ENCODE results near the gene SLC6A17.
A peak's percentile ranks its signal among the peaks of the same experiment; 100 is the strongest.

Gene SLC6A17

DNA sequence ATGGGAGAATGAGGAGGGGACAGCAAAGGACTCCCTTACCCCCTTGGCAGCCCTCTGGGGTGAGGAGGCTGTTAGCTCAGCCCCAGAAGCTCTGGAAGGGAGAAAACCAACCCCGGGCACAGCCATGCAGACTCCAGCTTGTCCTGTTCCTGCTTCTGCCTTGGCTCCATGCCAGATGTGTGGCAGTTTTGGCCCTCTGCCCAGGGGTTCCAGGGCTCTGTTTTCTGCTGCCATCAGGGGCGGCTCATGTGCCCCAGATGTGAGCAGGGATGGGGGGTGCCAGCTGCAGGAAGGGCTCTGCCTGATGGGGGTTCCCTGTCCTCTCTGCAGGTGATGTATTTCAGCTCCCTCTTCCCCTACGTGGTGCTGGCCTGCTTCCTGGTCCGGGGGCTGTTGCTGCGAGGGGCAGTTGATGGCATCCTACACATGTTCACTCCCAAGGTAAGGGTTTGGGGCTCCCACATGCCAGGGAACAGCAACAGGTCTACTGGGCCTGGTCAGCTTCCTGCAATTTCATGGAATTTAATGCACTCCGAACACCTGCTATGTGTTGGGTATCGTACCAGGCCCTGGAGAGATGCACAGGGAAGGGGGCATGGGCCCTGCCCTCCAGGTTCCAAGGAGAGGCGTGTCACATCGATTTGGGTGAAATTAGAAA is 26.1 kb downstream of the SLC6A17 start:
- FAIRE-seq = no peak

DNA sequence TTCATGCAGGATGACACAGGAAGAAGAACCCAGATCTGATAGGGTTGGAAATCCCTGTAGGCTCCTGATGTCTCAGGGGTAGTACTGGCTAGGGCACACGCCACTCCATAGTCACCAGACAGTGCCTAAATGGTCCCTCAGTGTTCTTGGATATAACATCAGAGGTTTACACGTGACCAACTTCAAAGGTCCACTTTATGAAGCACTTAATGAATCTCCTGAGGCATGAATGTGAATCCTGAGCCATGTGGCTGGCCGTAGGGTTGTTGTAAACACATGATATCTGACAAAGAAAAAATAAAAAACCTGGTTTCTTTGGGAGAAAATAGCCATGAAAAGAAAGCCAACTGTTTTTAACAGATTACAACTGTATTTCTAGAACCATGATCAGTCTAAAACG is 27.5 kb downstream of the SLC6A17 start:
- no peak for FAIRE-seq

GRCh38 chr1:110183642-110184167 is 33.4 kb downstream of the SLC6A17 start:
- FAIRE-seq = no peak

- no peak for FAIRE-seq
Observed at GRCh38 chr1:110184446-110184845, 34.2 kb downstream of the SLC6A17 start.

- no peak for FAIRE-seq
Observed at GRCh38 chr1:110185181-110185580, 34.9 kb downstream of the SLC6A17 start.

DNA sequence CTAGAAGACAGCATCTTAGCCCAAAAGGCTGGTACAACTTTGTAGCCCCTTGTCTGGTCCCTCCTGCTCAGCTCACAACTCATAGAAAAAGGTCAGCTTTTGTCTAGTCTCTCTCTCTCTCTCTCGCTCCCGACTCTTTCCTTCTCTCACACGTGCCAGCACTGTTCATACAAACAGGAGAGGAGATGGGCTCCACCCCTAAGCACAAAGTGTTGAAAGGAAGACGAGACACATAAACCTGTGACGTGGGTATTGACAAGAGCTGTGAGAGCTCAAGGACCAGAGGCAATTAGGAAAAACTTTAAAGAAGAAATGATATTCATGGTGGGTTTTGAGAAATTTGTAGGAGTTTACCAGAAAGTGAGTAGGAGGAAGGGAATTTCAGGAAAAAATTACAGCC is 36.3 kb downstream of the SLC6A17 start:
- FAIRE-seq = no peak

GRCh38 chr1:110187139-110187890 is 37.0 kb downstream of the SLC6A17 start:
- FAIRE-seq = no peak

DNA sequence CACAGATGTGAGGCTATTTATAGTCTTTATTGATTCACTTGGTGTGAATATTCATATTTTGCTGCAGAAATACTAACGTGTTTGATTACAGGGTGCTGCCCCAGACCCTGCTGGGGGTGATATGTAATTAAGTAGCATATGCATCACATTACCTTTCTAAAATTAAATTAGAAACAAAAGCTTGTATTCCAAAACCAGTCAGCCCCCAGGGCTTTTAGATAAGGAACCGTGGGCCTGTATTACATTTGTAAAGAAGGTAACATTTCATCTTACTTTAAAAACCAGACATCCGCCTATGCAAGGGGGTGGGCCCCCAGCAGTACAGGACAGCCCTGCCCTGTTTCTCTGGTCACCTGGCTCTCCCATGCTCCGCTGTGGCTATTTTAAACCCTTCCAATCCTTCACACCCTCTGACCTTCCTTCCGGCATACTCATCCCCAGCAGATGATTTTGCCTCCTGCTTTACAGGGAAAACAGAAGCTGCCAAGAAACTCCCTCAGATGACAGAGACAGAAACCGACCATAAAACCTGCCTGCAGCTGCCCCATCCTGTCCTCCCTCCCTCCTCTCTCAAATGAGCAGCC is 37.8 kb downstream of the SLC6A17 start:
- no peak for FAIRE-seq

DNA sequence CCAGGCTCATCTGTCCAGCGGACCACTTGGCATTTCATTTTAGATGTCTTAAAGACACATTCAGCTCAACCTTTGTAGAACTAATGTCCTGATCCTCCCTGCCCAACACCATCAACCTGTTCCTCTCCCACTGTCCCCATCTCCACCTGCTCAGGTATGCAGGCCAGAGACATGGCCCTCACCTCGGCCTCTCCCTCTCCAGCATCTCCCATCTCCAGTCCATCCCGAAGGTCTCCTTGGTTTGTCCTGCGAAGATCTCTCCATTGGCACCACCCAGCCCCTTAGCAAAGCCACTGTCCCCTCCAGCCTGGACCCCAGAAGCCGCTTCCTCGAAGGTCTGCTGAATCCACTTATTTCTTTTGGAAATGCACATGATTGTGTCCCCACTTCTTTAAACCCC is 38.9 kb downstream of the SLC6A17 start:
- FAIRE-seq = no peak

GRCh38 chr1:110190282-110190929 is 40.1 kb downstream of the SLC6A17 start:
- no peak for FAIRE-seq

DNA sequence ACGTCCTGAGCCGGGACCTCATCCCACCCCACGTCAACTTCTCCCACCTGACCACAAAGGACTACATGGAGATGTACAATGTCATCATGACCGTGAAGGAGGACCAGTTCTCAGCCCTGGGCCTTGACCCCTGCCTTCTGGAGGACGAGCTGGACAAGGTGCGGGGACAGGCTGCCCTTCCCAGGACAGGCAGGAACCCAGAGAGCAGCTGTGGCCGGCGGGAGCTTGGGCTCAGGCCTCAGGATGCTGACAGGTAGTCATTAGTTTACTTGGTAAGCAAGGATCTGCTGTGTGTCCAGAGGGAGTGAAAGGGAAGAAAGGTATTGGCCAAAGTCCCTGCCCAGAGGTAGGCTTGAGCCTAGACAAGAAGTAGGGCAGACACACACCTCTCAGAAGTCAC is 42.2 kb downstream of the SLC6A17 start:
- no peak for FAIRE-seq

DNA sequence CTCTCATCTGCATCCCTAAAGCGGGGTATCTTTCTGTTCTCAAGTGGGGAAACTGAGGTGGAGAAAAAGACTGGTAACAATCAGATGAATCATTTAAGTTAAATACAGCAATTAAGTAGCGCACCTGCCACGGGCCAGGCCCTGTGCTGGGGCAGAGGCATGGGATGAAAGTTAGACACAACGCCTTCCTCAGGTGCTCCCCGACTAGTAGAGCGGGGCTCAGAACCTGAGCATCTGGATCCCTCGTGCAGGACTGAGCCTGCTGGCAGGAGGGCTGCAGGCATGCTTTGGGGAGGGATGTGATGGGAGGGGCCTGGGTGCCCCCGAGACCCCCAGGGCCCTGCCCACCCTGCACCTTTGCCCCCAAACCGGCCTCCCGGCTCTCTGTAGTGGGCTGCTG is 44.9 kb downstream of the SLC6A17 start:
- no peak for FAIRE-seq

- no peak for FAIRE-seq
Observed at GRCh38 chr1:110196917-110197765, 46.8 kb downstream of the SLC6A17 start.

GRCh38 chr1:110197905-110198629 is 47.8 kb downstream of the SLC6A17 start:
- FAIRE-seq = no peak

- no peak for FAIRE-seq
Observed at GRCh38 chr1:110198746-110199145, 48.5 kb downstream of the SLC6A17 start.

DNA sequence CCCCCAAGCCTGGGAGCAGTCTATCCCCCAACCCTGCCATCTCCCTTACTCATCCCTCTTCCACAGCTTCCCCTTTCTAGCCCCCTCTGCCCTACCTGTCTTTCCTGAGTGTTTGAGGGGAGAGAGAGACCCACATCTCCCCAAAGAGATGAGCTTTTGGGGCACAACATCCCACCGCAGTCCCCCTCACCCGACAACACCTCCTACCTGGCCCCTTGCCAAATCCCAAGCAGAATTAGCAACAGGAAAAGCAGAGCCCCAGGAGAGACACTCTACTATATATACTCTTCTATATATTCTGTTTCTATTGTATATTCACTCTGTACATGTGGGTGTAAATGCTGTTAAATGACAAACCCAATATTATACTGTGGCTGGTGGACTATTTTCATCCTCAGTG is 49.9 kb downstream of the SLC6A17 start:
- FAIRE-seq = no peak

DNA sequence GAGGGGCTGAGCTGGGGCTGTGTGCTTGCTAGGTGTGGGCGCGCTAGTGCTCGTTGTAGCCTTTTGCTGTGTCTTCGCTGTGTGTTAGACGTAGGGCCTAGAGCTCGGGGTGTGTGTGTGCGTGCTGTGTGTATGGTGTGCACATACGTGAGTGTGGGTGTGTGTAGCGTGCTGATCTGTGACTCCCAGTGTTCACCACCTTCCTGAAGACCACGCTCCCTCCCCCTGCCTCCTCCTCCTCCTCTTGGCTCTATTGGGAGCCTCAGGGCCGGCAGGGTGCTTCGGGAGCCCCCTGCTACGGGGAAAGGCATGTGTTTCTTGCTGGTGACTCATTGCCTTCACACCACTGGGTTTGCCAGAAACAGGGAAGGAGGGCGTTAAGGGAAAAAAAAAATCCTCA is 50.4 kb downstream of the SLC6A17 start:
- FAIRE-seq = no peak

GRCh38 chr1:110201157-110201825 is 51.0 kb downstream of the SLC6A17 start:
- FAIRE-seq = no peak

- FAIRE-seq = peak; percentile 23
Observed at GRCh38 chr1:110203021-110203661, 52.8 kb downstream of the SLC6A17 start.

DNA sequence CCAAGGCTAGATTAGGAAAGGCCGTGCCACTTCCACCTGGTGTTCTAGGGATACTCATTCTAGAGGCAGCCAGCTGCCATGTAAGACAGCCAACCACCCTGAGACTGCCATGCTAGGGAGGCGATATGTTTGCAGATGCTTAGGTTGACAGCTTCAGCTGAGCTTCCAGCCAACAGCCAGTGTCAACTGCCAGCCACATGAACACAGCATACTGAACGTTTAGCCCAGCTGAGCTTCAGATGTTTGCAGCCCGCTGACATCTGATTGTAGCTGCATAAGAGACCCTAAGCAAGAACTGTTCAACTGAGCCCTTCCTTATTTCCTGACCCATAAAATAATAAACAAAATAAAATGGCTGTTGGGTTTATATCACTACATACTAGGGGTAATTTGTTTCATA is 54.9 kb downstream of the SLC6A17 start:
- FAIRE-seq = no peak

All from A204.1 (cell line).